NCI-H146 (cell line): Measurements from ENCODE around the gene S100A11.

Experiments used
- DNase-seq: peaks from one replicate; lab custom pipeline; 2025; lab: John Stamatoyannopoulos, UW

Gene S100A11

GRCh38 chr1:152039461-152039860, 2.7 kb upstream of the S100A11 start:
- DNase-seq = no peak

- no peak for DNase-seq
These were observed 2.1 kb upstream of the S100A11 start for GRCh38 chr1:152038871-152039270.

- DNase-seq = no peak
These were observed 1.1 kb downstream of the S100A11 start for GRCh38 chr1:152035539-152036266.

DNA sequence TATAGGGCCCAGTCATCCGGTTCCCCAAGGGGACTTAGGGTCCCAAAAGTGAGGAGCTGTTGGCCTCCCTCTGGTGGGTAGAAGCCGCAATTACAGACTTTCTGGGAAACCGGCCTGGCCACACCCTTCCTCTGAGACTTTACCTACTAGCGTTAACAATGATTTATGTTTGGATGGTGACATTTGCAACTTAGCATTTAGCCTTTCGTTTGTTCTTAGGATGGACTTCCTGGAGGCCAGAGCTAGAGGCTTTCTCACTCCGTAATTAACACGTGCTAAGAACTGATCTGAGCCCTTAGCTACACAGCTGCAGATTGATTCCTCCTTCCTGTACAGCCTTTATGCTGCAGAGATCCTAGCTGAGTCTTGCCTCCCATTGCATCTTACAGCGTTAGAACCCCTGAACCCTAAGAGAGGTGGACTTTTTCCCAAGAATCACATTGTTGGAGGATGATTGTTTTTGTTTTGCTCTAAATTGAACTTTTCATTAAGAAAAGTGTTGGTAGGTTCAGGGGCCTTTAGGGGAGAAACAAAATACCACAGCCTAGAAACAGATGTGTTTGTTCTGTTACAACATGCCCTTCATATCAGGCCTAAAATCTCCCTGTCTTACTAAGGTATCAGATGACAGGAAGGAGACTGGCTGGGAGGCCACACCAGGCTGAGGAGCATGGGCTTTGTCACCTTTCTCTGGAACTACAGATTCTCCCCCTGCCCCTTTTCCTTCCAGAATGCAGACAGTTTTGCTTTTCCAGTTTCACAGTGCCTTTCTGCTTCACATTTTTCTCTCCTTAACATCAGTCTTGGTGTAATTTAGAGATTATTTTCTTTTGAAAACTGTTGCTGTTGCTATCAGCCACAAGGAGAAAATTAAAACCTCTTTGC, 1.9 kb downstream of the S100A11 start:
- DNase-seq = no peak

GRCh38 chr1:152034324-152034653, 2.5 kb downstream of the S100A11 start:
- DNase-seq = no peak

- DNase-seq = no peak
These were observed 6.9 kb downstream of the S100A11 start for GRCh38 chr1:152029929-152030211.

GRCh38 chr1:152029144-152029928, 7.5 kb downstream of the S100A11 start:
- DNase-seq = no peak

DNA sequence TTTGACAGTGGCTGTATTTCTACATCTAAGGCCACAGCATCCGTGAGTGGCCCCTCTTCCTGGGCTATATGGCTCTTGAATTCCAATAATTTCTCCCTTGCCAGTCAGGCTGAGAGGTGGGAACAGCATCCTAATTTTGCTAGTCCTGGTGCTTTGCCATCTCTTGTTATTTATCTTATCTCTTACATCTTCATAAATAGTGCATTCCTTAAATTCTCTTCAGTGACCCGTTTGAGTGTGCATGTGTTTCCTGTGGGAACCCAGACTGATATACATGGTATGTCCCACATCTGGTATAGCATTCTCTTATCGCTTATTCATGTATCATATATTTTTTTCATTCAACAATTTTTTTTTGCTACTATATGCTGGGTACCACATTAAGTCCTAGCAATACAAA, 9.9 kb downstream of the S100A11 start:
- no peak for DNase-seq

DNA sequence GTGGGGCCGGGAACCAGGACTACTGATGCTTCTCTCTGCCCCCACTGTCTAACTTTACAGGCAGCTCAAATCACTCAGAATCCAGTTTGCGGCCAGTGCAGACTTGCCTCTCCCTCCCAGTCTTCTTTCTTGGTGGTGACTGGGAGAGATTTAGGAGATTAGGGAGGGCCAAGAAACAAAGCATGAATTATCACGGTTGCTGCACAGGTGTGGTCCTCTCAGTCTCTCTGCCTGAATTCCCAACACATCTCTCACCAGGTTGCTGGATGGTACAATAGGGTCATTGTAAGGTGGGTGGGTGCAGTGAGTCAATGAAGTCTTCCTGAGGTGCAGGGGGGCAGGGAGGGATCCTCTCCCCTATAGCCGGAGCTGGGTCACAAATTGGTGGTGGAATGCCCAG, 12.6 kb downstream of the S100A11 start:
- DNase-seq = no peak

DNA sequence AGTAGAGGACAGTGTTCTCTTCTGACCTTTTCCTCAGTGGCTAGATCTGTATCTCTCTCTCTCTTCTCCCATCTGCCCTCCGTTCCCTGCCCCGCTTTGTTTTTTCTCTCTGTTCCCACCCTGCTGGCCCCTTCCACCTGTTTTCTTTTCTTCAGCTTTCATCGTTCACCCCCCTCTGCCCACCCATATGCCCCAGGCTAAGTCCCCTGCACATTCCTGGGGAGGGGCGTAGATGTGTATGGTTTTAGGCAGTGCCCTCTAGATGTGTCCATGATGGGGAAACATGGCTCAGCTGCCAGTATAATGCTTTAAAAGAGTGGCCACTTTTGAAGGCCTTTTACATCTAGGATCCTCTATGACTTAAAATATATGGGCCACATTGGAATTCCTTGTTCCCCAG, 13.6 kb downstream of the S100A11 start:
- DNase-seq = no peak

GRCh38 chr1:152022474-152022873, 14.3 kb downstream of the S100A11 start:
- no peak for DNase-seq

DNA sequence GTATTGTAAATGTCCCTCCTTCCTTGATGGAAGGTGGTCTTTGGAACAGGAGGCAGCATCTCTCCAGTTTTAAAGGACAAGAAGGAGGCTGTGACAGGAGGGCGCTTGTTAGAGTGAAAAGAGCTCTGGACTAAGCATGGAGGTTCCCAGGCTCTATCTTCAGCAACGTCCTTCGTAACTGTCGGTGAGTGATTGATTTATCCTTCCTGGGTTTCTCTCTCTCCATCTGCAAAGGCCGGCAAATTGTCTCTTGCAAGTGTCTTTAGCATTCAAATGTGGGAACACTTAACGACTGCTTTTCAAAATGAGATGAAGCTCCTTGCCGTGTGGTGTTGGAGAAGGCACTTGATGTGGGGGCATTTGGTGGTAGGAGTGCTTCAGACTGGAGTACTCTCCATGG, 15.2 kb downstream of the S100A11 start:
- no peak for DNase-seq

- DNase-seq = no peak
These were observed 16.0 kb downstream of the S100A11 start for GRCh38 chr1:152020849-152021248.

DNA sequence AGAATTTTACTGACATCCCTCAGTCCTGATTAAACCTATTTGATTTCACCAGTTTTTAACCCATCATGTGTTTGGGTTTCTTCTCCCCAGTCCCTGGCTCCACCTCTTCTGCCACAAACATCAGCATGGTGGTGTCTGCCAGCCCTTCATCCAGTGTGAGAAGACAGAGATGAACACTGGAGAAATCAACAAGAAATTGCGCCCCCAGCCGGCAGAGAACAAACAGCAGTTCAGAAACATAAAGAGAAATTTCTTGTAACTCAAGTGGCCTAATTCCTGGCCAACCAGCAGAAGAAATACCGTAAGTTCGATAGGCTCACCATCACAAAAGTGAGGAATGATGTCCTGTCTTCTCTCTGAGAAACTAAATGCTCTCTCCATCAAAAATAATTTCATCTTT, 18.3 kb downstream of the S100A11 start:
- DNase-seq = no peak

- DNase-seq = no peak
These were observed 21.0 kb downstream of the S100A11 start for GRCh38 chr1:152015766-152016165.

GRCh38 chr1:152014943-152015342, 21.9 kb downstream of the S100A11 start:
- no peak for DNase-seq

- DNase-seq = no peak
These were observed 23.1 kb downstream of the S100A11 start for GRCh38 chr1:152013664-152014237.

- no peak for DNase-seq
These were observed 27.1 kb downstream of the S100A11 start for GRCh38 chr1:152009691-152010090.

DNA sequence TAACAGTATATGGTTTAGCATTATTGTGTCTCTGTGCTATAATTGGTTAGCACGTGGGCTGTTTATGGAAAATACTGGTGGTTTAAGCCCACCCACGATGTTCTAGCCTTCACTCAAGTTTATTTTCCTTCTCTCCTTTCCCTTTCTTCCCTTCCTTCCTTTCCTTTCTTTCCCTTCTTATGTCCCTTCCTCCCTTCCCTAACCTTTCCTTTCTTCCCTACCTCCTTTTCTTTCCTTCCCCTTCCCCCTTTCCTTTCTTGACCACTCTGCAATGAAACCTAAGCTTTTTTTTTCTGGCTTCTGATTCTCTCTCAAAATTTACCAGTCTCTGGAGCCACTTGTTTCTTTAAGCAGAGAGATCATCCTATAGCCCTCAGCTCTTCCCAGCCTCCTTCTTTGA, 29.8 kb downstream of the S100A11 start:
- DNase-seq = no peak

GRCh38 chr1:152005360-152005912, 31.4 kb downstream of the S100A11 start:
- DNase-seq = no peak

- DNase-seq = no peak
These were observed 32.9 kb downstream of the S100A11 start for GRCh38 chr1:152003846-152004442.

- DNase-seq = no peak
These were observed 33.8 kb downstream of the S100A11 start for GRCh38 chr1:152002960-152003359.
